IMR-90 (cell line): ENCODE measurements around the gene UNC13B. TPM values are rescaled to one million over a fixed set of nuclear protein-coding genes. Genes with fewer than 3 reads are reported as not detected.

Source experiments
- ATAC-seq: fragments of 200-7000 bp; cut with Tn5 transposase; 2 replicates; pipeline ENCODE4 v1.9.1; 2020; ENCODE audit warnings: low read depth, mild to moderate bottlenecking, moderate library complexity
- BruUV-seq: library from RNA; stranded (reverse); fragments of 400-500 nt; replicated peaks from 2 replicates; lab custom pipeline; 2021; lab: Mats Ljungman, UMichigan
- CTCF ChIA-PET: fragments of 300-600 bp; formaldehyde crosslinking; extraction: SDS; loops from one replicate; lab custom pipeline; 2021; ENCODE audit warnings: antibody characterized with exemption; lab: Yijun Ruan, JAX
- POLR2A ChIA-PET: fragments of 300-600 bp; sonication (Branson Sonifier 250); formaldehyde crosslinking; loops from one replicate; lab custom pipeline; 2022; ENCODE audit warnings: antibody characterized with exemption; ENCODE audit not compliant: unreplicated experiment; lab: Charles Lee
- DNase-seq: peaks from one replicate; pipeline ENCODE4 v3.0.0; 2013
- H2AFZ ChIP-seq: replicated peaks from 2 replicates; pipeline ENCODE3; 2013; ENCODE audit warnings: low read length, mild to moderate bottlenecking; ENCODE audit not compliant: poor library complexity
- H2AK5ac ChIP-seq: 2 replicates; pipeline ENCODE4 v1.6.1; 2013; ENCODE audit warnings: low read depth, low read length, inconsistent platforms
- H2AK9ac ChIP-seq: replicated peaks from 2 replicates; pipeline ENCODE3; 2013; ENCODE audit warnings: mild to moderate bottlenecking, low read depth, low read length, moderate library complexity; ENCODE audit not compliant: poor library complexity
- H2BK120ac ChIP-seq: 2 replicates; pipeline ENCODE4 v1.6.1; 2013; ENCODE audit warnings: low read depth, low read length, inconsistent platforms
- H2BK15ac ChIP-seq: 3 replicates; pipeline ENCODE4 v1.6.1; 2013; ENCODE audit warnings: low read depth, low read length, inconsistent platforms
- H2BK20ac ChIP-seq: 2 replicates; pipeline ENCODE4 v1.6.1; 2013; ENCODE audit warnings: low read depth, mild to moderate bottlenecking, inconsistent platforms, low read length, moderate library complexity
- H2BK5ac ChIP-seq: 2 replicates; pipeline ENCODE4 v1.6.1; 2013; ENCODE audit warnings: mild to moderate bottlenecking, low read depth, low read length, inconsistent platforms; ENCODE audit not compliant: poor library complexity, severe bottlenecking
- H3K14ac ChIP-seq: replicated peaks from 2 replicates; pipeline ENCODE4 v1.6.1; 2013; ENCODE audit warnings: low read depth, low read length, inconsistent platforms
- H3K18ac ChIP-seq: 2 replicates; pipeline ENCODE4 v1.6.1; 2013; ENCODE audit warnings: low read depth, low read length, control low read depth
- H3K23ac ChIP-seq: 2 replicates; pipeline ENCODE4 v1.6.1; 2013; ENCODE audit warnings: low read depth, low read length, inconsistent platforms
- H3K27ac ChIP-seq: 2 replicates; pipeline ENCODE4 v1.5.1; 2013; ENCODE audit warnings: mild to moderate bottlenecking, control low read depth, low read length; ENCODE audit not compliant: insufficient read depth
- H3K27me3 ChIP-seq: 2 replicates; pipeline ENCODE4 v1.6.1; 2013; ENCODE audit warnings: low read length; ENCODE audit not compliant: control insufficient read depth, insufficient read depth
- H3K36me3 ChIP-seq: 2 replicates; pipeline ENCODE4 v1.6.1; 2013; ENCODE audit warnings: low read length, mixed read lengths; ENCODE audit not compliant: control insufficient read depth, insufficient read depth
- H3K4ac ChIP-seq: 2 replicates; pipeline ENCODE4 v1.6.1; 2013; ENCODE audit warnings: low read depth, low read length, inconsistent platforms
- H3K4me1 ChIP-seq: 2 replicates; pipeline ENCODE4 v1.6.1; 2013; ENCODE audit warnings: low read length, mixed read lengths; ENCODE audit not compliant: control insufficient read depth, insufficient read depth
- H3K4me2 ChIP-seq: 2 replicates; pipeline ENCODE4 v1.6.1; 2013; ENCODE audit warnings: low read depth, mild to moderate bottlenecking, control low read depth, low read length, moderate library complexity
- H3K4me3 ChIP-seq: 2 replicates; pipeline ENCODE4 v1.5.1; 2013; ENCODE audit warnings: low read depth, mild to moderate bottlenecking, control low read depth, low read length, moderate library complexity; ENCODE audit not compliant: insufficient read depth
- H3K56ac ChIP-seq: 2 replicates; pipeline ENCODE4 v1.6.1; 2013; ENCODE audit warnings: low read length, inconsistent platforms; ENCODE audit not compliant: insufficient read depth; ENCODE audit errors: extremely low read depth
- H3K79me1 ChIP-seq, 2 experiments: 2 replicates each; pipeline ENCODE4 v1.6.1; 2013; ENCODE audit warnings: low read length in 2 of 2, inconsistent platforms in 1 of 2, low read depth in 1 of 2
- H3K9ac ChIP-seq: 2 replicates; pipeline ENCODE4 v1.6.1; 2013; ENCODE audit warnings: low read depth, low read length, control low read depth
- H3K9me1 ChIP-seq: 2 replicates; pipeline ENCODE4 v1.6.1; 2013; ENCODE audit warnings: low read length, inconsistent platforms; ENCODE audit not compliant: insufficient read depth
- H3K9me3 ChIP-seq: 2 replicates; pipeline ENCODE4 v1.6.1; 2013; ENCODE audit warnings: low read length; ENCODE audit not compliant: control insufficient read depth, insufficient read depth
- H4K20me1 ChIP-seq: 2 replicates; pipeline ENCODE4 v1.6.1; 2013; ENCODE audit warnings: low read length, inconsistent platforms; ENCODE audit not compliant: insufficient read depth
- H4K5ac ChIP-seq: 2 replicates; pipeline ENCODE4 v1.6.1; 2013; ENCODE audit warnings: mild to moderate bottlenecking, low read depth, low read length, control low read depth
- H4K8ac ChIP-seq, 2 experiments: 2 replicates each; pipeline ENCODE4 v1.6.1; 2013; ENCODE audit warnings: low read depth in 2 of 2, low read length in 2 of 2, control low read depth in 1 of 2, inconsistent platforms in 1 of 2
- H4K91ac ChIP-seq: 2 replicates; pipeline ENCODE4 v1.6.1; 2013; ENCODE audit warnings: low read depth, low read length, inconsistent platforms; ENCODE audit not compliant: insufficient read depth
- CEBPB ChIP-seq: IDR thresholded peaks from 2 replicates; pipeline ENCODE4 v1.6.1; 2012; ENCODE audit warnings: low read depth, low read length, improper control_type of control experiment
- RAD21 ChIP-seq: IDR thresholded peaks from 2 replicates; pipeline ENCODE4 v1.6.1; 2012; ENCODE audit warnings: low read length, improper control_type of control experiment
- RCOR1 ChIP-seq: IDR thresholded peaks from 2 replicates; pipeline ENCODE4 v1.6.1; 2012; ENCODE audit warnings: mild to moderate bottlenecking, low read length, improper control_type of control experiment; ENCODE audit not compliant: insufficient replicate concordance
- SMC3 ChIP-seq: fragments of 150-350 bp; IDR thresholded peaks from 2 replicates; pipeline ENCODE4 v1.6.1; 2016; ENCODE audit warnings: low read depth, mild to moderate bottlenecking, antibody characterized with exemption, low read length, moderate library complexity
- WGBS, 2 experiments: methylation state at CpG; one replicate each; pipeline versions ENCODE4 v1.1.5 to v1.1.7; 2013; ENCODE audit warnings: missing lambda C conversion rate in 2 of 2; ENCODE audit not compliant: insufficient read length in 1 of 2; ENCODE audit errors: extremely low coverage in 2 of 2; 5-methylcytosine and 5-hydroxymethylcytosine counted together
- dilution Hi-C: fragments of 300-500 bp; cut with HindIII; formaldehyde crosslinking; loops from one replicate; pipeline ENCODE4 v1.14.3; 2018; ENCODE audit warnings: low sequenced_read_pairs; ENCODE audit not compliant: unreplicated experiment
- in situ Hi-C: fragments of 300-500 bp; cut with MboI; formaldehyde crosslinking; loops from 3 replicates; pipeline ENCODE4 v1.14.3; 2019; ENCODE audit warnings: low sequenced_read_pairs, inconsistent platforms, mixed read lengths
- intact Hi-C: fragments of 100-400 bp; cut with micrococcal nuclease; formaldehyde crosslinking; loops from 2 replicates; pipeline ENCODE4 v1.10.0; 2022
- polyA plus RNA-seq, 3 experiments: library from polyadenylated mRNA; depleted of rRNA; stranded (reverse); fragments of >200 nt; gene quantifications; 2 replicates each; pipeline ENCODE4 v1.2.3, GENCODE V29; 2012; ENCODE audit warnings: low replicate concordance in 1 of 3
- total RNA-seq: library from RNA; depleted of rRNA; stranded (reverse); fragments of >200 nt; gene quantifications from 2 replicates; pipeline ENCODE4 v1.2.3, GENCODE V29; 2012

Gene UNC13B
- total and polyA plus RNA-seq, 2 of the 4 experiments (the other 2 are of a cell fraction) = 7.5 to 14.3 TPM

- dilution Hi-C loops (no loop called here), in situ Hi-C loops (no loop called here), intact Hi-C loops (no loop called here)
- Histone ChIP-seq H3K9me1 (no peaks in the 10 kb centered on the region), H3K4me2 (no peak overlapping the region), H2BK20ac (no peak overlapping the region), H3K27me3 (no peaks in the 10 kb centered on the region), H3K14ac (no peak overlapping the region), H3K18ac (no peak overlapping the region), H3K4me3 (no peak overlapping the region), H3K9me3 (no peaks in the 10 kb centered on the region), H2BK5ac (no peak overlapping the region), H3K4ac (no peak overlapping the region), H3K79me1 (no peaks in the 10 kb centered on the region), H3K56ac (no peak overlapping the region), H3K4me1 (no peaks in the 10 kb centered on the region), H2BK15ac (no peak overlapping the region), H3K36me3 (peaks cover 2% of the 10 kb centered on the region; the same call in 1 of the 2 replicates), H3K27ac (no peak overlapping the region), H4K91ac (no peak overlapping the region), H2AK9ac (no peak overlapping the region), H2AFZ (no peak overlapping the region), H4K8ac (no peak overlapping the region), H2AK5ac (no peak overlapping the region), H4K20me1 (no peaks in the 10 kb centered on the region), H2BK120ac (no peak overlapping the region), H4K5ac (no peak overlapping the region), H3K9ac (no peak overlapping the region), H3K23ac (no peak overlapping the region)
- DNase-seq (peak; percentile 45), ATAC-seq (peak; percentile 75)
- WGBS, 2 experiments = no CpG with 5 or more reads among the region's 1 CpG
- CTCF ChIA-PET = no interaction called here
- POLR2A ChIA-PET = no interaction called here
- no TSS peak for BruUV-seq
- TF ChIP-seq SMC3 (no peak), RCOR1 (no peak), CEBPB (no peak), RAD21 (no peak)
Observed at GRCh38 chr9:35306283-35306682, 144.5 kb downstream of the UNC13B start.
